OCI-LY3 (cell line): Measurements from ENCODE around the gene ID3.

ENCODE experiments used
- EZH2phosphoT487 ChIP-seq: fragments of 200-600 bp; shearing (Covaris generic); IDR thresholded peaks from 2 replicates; pipeline ENCODE4 v1.6.1; 2018; ENCODE audit warnings: antibody characterized with exemption, mixed run types, low read depth
- TF ChIP-seq, protein P1 (sequence below): fragments of 200-600, 300-600 bp; sonication (generic); IDR thresholded peaks from 2 replicates; pipeline ENCODE4 v1.5.1; 2014; ENCODE audit warnings: antibody characterized with exemption, low read length, low read depth

DNA sequence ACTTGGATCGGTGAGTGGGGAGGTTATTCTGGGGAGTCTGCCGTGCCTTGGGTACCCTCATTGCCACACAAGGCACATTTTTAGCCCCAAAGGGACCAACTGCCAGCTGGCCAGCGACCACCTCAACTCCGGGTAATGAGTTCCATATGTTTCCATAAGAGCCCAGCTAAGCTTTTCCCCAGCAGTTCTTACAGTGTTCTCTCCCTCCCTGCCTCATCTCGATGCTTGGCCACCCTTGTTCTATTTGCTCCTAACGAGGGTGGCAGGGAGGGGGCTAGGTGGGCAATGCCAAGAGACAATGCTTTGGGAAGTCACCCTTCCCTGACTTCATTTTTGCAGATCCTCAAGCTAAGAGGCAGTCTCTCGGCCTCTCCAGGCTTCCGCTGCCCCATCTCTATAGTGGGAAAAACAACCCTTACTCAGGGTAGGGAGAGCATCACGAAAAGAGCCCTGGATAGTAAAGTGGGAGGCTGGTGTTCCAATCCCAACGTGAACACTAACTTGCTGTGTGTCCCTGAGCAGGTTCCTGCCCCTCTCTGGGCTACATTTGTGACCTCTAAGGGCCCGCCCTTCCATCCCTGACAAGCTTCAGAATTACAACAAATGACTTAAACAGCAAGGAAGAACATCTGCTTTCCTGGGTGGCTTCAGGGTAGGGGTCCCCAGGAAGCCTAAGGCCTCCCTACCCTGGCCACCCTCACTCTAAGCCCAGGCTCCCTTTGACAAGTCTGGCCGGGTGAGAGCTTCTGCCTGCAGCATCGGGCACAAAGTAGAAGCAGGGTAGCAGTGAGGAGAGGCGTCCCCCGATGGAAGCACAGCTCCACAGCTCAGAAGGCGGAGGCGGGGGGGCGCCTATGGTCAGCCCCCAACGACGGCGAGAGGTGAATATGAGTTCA is 5.8 kb downstream of the ID3 start:
- TF ChIP-seq, protein P1, sequence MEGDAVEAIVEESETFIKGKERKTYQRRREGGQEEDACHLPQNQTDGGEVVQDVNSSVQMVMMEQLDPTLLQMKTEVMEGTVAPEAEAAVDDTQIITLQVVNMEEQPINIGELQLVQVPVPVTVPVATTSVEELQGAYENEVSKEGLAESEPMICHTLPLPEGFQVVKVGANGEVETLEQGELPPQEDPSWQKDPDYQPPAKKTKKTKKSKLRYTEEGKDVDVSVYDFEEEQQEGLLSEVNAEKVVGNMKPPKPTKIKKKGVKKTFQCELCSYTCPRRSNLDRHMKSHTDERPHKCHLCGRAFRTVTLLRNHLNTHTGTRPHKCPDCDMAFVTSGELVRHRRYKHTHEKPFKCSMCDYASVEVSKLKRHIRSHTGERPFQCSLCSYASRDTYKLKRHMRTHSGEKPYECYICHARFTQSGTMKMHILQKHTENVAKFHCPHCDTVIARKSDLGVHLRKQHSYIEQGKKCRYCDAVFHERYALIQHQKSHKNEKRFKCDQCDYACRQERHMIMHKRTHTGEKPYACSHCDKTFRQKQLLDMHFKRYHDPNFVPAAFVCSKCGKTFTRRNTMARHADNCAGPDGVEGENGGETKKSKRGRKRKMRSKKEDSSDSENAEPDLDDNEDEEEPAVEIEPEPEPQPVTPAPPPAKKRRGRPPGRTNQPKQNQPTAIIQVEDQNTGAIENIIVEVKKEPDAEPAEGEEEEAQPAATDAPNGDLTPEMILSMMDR = no peak
- no peak for TF ChIP-seq EZH2phosphoT487
